A204.1 (cell line): ENCODE measurements around the gene WASHC2A.
A peak's percentile ranks its signal among the peaks of the same experiment; 100 is the strongest.
"Not testable (repeated sequence)": the region's sequence is repeated elsewhere in the genome, so short reads cannot be mapped to it uniquely, and the experiment has no call there.

Experiments used
- FAIRE-seq: peaks from 2 replicates; lab custom pipeline; 2012; peaks lifted over from hg19 to GRCh38; lab: Jason Lieb, UNC

Gene WASHC2A

DNA sequence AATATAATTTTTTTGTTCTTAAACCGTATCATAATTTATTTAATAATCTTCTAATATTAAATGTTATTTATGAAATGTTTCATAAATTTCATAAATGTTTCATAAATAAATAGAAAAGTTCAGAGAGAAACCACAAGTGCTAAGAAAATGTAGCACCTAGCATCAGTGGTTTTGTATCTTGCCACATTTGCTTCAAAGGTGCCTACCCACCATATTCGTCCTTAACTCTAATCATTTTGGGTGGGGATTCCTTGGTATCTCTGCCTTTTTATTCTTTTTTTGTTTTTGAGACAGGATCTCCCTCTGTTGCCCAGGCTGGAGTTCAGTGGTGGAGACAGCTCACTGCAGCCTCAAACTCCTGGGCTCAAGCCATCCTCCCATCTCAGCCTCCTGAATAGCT, 7.4 kb downstream of the WASHC2A start:
- not testable (repeated sequence) for FAIRE-seq

DNA sequence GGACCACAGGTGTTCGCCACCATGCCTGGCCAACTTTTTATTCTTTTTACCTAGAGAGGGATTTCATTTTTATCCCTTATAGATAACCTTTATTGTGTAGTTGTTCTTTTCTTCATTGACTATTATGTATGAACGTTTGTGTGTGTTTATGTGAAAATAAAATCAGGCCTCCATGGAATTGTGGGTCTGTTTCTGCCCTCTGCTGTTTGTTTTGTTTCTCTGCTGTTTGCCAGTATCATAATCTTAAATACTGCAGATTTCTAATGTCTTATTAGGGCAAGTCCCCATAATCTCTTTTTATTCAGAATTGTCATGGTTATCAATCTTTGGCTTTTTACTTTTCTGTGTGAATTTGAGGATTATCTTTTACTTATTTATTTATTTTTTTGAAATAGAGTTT, 7.8 kb downstream of the WASHC2A start:
- peak; percentile 93 for FAIRE-seq

DNA sequence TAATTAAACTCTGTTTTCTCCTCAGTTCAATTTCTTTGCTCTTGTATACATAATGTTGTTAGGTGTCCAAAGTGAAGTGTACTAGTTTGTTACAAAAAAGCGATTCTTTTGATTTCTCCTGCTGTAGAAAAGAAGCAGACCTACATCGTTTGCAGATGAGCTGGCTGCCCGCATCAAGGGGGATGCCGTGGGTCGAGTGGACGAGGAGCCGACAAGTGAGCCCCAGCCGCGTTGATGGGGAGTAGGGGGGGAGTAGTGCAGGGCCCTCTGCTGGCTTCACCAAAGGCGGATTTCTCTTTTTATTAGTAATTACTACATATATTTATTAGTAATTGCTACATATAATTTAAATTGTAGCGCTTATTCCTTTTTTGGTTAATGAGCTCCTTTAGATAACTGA, 23.6 kb downstream of the WASHC2A start:
- not testable (repeated sequence) for FAIRE-seq

DNA sequence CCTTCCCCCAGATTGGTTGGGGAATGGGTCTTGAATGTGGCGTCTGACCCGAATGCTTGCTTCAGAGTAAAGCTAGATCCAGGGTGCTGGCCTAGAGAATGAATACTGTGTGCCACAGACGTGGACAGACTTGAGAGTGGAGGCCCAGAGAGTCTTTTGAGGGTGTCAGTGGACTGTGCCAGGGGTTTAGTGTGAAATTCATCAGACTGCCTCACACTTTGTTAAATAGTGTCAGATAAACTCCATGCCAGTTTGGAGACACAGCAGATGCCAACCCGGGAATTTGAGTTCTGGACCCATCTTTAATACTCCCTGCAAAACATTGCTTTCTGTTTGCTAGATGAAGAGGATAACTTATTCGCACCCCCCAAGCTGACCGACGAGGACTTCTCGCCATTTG, 25.2 kb downstream of the WASHC2A start:
- not testable (repeated sequence) for FAIRE-seq

DNA sequence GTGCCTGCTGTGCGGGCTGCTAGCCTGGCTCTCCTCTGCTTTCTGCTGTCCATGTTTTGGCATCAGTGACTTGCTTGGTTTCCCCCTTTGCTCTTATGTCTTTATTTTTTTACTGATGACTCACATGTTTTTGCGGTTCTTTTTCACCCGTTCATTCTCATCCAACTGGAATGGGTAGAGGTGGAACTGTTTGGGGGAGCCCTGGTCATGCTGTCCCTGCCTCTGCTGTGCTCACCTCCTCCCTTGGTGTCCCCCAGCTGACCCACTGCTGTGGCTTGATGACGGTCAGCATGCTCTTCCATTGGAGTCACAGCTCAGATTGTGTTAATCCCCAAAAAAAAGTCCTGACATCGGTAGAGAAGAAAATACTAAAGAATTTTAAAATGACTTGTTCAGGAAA, 26.9 kb downstream of the WASHC2A start:
- not testable (repeated sequence) for FAIRE-seq

DNA sequence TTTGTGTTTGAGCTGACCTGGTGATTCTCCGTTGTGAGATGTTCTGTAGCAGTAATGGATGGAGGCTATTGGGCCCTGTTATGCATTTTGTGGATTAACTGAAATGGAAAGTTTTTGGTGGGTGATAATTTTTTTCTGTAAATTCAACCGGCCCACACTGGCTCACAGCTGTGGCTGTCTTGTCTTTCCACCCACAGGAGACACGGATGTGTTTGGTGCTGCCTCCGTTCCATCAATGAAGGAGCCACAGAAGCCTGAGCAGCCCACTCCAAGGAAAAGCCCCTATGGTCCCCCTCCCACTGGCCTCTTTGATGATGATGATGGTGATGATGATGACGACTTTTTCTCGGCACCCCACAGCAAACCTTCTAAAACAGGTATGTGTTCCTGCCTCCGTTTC, 27.6 kb downstream of the WASHC2A start:
- FAIRE-seq, result not testable (repeated sequence)

DNA sequence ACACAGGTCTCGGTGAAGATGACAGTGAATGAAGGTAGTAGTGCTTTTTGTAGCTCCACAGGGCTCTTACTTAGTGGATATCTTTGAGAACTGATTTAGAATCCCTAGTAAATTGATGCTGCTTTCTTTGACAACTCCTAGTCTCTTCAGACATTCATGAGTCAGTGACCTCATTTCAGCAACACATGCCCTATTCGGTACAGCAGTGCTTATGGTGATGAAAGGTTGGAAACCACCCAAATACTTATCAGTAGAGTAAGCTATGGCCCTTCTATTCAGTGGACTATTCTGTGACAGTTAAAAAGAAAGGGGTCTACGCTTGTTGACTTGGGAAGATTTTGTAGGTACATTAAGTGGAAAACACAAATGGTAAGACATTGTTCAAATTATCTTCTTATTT, 29.0 kb downstream of the WASHC2A start:
- not testable (repeated sequence) for FAIRE-seq

DNA sequence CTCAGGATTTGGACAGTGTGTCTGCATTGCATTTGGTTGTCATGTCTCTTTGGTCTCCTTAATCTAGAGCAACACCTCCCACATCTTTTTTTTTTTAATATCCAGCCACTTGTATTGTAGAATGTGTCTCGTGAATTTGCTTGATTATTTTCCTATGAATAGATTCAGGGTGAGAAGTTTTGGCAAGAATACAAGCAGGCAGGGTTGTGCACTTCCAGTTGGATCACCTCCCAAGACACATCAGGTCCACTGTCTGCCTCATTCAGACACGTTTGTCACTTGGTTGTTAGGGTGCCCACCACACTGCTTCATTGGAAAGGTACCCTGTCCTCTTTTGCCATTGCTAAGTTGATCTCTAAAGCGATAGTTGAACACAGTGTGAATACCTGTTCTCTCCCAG, 30.9 kb downstream of the WASHC2A start:
- not testable (repeated sequence) for FAIRE-seq

DNA sequence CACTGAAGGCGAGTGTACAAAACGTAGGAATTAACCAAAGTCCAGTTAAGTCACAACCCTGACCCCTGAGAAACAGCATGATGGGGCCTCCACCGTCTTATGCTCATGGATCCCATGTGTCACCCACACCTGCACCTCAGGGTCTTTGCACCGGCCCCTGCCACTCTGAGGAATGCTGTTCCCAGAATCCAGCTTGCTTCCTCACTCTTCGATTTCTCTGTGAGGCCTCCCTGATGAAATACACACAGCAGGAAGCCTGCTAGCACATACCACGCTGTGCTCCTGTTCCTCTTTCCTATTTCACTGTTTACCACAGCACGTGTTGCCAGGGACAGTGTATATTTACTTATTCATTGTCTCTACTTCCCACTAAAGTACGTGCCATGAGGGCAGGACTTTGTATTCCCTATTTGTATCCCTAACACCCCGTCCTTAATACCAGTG, 33.4 kb downstream of the WASHC2A start:
- FAIRE-seq, result not testable (repeated sequence)

DNA sequence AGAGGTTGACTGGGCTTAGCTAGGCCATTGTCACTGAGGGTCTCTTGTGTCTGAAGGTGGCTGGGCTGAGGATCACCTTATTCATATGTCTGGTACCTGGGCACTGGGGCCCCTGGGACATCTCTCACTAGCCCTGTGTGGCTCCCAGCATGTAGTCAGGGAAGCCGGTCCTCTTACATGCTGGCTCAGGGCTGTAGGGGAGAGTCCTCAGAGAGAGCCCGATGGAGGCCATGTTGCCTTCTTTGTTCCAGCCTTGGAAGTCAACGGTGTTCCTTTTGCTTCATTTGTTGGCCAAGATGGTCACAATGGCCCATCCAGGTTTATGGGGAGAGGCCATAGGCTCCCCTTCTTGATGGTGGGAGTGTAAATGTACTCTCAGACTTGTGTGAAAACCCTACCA, 34.0 kb downstream of the WASHC2A start:
- FAIRE-seq, result not testable (repeated sequence)

DNA sequence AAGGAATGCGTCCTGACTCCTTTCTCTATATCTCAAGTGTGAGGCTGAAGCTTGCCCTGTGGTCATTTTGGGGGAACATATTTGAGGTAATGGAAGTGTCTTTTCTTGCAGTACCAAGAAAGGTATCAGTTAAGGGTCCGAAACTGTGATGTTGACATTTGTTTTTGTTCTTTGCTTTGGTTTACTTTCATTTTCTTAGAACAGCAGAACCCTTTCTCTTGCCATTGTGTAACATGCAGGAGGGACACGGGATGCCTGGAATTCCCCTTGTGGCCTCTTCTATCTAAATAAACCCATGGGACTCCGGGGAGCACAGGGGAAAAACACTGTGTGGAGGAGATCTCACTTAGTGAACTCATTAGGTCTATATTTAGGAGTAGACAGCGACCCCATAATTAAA, 34.5 kb downstream of the WASHC2A start:
- not testable (repeated sequence) for FAIRE-seq

DNA sequence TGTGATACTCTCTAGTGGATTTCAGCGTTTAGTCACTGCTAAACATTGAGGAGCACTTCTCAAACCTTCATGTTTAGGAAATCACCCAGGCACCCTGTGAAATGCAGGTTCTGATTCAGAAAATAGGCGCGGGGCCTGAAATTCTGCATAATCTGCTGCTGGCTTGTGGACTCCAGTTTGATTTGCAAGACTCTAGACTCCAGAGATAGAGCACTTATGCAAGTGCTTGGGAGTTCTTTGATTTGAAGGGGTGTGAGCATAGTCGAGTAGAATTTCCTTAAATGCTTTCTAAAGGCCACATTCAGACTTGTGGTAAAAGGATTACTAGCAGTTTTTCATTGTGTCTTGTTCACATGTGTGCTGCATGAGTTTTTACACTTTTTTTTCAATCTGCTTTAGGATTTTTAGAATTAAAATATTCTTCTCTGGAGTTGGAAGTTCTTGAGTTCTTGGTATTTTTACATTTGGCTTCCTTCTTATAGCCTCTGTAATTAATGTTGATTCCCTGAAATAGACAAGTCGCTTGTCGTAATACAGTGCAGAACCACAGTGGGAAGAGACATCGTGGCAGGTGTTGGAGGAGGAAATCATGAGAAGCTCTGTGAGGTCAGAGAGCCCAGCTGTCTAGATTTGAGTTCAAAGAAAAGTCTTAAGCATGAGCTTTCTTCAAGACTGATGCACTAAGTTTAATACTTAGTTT, 41.4 kb downstream of the WASHC2A start:
- not testable (repeated sequence) for FAIRE-seq

DNA sequence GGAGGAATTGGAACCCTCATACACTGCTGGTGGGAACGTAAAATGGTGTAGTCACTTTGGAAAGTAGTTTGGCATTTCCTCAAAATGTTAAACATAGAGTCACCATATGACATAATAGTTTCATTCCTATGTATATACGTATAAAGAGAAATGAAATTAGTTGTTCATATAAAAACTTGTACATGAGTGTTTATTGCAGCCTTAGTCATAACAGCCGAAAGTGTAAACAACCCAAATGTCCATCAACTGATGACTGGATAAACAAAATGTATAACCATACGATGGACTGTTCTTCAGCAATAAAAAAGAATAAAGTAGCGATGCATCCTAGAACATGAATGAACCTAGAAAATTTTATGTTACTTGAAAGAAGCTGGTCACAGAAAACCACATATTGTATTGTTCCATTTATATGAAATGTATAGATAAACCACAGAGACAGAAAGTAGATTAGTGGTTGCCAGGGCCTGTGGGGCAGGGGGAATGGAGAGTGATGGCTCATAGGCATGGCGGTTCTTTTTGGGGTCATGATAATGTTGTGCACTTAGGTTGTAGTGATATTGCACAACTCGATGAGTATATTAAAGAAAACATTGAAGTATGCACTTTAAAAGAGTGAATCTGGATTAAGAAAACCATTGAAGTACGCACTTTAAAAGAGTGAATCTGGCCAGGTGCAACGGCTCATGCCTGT, 44.8 kb downstream of the WASHC2A start:
- FAIRE-seq, result not testable (repeated sequence)

DNA sequence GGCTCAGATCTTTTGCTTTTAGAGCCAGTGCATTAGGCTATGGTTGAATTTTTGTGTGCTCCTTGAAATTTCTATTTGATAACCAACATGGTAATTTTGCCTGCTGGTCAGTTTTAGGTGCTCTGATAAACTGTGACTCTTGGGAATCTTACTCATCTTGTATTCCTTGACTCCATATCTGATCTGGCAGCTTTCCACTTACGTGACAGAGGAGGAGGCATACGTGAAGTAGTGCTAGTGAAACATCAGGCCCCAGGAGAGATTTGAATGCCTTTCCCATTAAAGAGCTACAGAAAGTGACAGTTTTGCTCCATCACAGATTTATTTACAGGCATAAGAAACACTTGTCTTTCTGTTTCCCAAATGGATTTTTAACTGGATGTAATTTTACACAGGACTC, 59.0 kb downstream of the WASHC2A start:
- FAIRE-seq, result not testable (repeated sequence)

DNA sequence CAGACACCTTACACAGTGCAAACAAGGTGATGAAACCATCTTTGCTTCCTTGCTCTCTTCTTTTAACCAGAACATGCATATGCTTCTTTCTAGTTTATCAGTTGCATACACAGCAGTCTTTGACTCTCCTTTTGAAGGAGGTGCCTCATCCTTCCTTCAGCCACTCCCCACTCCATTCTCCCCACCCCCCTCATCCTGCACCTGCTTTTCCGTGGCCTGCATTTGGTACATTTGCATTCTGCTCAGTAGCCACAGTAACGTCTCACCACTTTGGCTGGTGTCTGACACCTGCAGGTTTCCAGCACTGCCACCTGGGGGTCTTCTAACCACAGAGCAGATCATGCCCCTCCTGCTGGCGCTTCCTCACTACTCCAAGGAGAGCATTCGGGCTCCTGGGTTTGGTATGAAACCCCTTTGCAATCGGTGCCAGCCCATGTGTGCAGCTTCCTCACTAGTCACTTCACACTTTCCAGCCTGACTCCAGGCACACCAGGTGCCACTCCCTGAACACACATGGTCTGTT, 60.1 kb downstream of the WASHC2A start:
- FAIRE-seq, result not testable (repeated sequence)

DNA sequence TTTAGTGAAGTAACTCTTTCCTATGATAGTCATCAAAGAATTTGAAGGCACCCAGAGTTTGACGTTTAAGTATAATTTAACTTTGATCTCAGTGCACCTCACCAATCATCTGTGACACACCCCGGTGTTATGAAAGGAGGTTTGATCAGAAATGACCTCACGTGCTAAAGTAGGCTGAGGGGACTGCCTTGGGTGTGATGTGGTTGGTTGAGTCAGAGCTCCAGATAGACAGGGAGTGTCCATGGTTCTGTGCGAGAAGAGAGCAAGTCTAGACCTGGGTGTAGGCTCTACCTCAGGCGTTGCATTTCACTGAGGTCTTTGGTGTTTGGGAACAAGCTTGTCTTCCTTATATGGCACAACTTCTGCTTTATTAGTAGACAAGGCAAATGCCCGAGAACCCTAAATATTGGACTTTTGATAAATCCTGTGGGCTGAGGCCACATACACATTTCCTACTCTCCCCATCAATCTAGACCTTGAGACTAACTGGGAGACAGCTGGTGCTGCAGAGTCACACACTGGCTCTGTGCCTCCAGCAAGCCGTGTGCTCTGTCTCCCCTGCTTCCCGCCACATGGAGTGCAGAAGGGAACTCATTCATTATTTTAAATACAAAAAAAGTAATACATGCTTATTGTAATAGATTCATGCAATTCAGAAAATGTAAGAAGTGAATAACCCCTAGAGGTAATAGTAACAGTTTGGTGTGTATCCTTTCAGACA, 63.7 kb downstream of the WASHC2A start:
- not testable (repeated sequence) for FAIRE-seq

DNA sequence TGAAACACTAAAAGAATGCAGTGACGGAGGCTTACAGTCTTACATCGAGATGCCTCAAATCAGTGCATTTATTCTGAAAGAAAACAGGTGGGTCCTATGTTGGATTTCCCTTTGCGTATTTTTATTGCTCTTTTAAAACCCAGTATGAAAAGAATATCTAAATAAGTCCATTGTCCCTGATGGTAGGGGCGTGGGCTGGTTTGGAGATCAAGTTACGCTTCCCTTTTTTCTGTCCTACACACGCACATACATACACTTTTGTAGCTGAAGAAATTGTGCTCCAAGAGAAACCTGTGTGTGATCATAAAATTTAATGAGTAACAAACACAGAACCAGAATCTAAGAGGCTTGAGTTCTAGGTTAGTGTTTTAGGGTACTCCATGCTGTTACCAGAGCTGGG, 64.6 kb downstream of the WASHC2A start:
- not testable (repeated sequence) for FAIRE-seq

DNA sequence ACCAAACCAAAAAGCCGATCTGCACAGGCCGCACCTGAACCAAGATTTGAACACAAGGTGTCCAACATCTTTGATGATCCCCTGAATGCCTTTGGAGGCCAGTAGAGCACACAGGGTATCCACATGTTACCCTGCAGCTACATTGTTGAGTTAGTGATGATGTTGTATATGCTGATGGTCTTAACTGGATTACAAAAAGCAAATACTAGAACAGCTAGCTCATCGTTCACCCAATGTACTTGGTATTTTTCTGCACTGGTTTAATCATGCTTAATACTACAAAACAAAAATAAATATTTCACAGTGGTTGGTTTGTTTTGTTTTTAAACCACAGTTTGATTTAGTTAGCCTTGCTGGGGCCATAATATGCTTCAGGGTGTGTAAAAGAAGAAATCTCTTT, 65.1 kb downstream of the WASHC2A start:
- not testable (repeated sequence) for FAIRE-seq

DNA sequence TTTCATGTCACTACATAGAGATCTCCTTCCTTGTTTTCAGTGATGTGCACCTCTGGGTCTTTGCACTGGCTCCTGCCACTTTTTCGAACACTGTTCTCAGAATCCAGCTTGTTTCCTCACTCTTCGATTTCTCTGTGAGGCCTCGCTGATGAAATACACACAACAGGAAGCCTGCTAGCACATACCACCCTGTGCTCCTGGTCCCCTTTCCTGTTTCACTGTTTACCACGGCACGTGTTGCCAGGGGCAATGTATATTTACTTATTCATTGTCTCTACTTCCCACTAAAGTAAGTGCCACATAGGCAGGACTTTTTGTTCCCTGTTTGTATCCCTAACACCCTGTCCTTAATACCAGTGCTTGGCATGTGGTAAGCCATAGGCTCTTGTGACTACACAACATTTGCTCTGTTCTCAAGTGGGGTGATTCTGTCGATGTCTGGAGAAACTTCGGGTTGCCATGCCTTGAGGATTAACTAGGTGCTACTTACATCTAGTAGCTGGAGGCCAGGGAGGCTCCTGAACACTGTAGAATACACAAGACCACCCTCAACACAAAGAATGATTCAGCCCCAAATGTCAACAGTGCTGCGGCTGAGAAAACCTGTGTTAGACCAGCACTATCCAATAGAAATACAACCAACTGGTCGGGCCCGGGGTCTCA, 75.9 kb downstream of the WASHC2A start:
- FAIRE-seq, result not testable (repeated sequence)

DNA sequence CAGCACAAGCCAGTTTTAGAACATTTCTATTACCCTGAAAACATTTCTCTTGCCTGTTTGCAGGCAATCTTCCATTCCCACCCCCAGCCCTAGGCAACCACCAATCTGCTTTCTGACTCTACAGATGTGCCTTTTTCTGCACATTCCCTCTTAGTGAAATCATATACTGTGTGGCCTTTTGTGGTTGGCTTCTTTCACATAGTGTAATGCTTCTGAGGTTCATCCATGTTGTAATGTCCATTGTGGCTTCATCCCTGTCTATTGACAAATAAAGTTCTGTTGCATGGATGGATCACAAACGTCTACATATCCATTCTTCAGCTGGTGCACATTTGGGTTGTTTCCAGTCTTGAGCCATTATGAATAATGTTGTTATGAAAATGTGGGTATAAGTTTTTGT, 77.8 kb downstream of the WASHC2A start:
- FAIRE-seq, result not testable (repeated sequence)

DNA sequence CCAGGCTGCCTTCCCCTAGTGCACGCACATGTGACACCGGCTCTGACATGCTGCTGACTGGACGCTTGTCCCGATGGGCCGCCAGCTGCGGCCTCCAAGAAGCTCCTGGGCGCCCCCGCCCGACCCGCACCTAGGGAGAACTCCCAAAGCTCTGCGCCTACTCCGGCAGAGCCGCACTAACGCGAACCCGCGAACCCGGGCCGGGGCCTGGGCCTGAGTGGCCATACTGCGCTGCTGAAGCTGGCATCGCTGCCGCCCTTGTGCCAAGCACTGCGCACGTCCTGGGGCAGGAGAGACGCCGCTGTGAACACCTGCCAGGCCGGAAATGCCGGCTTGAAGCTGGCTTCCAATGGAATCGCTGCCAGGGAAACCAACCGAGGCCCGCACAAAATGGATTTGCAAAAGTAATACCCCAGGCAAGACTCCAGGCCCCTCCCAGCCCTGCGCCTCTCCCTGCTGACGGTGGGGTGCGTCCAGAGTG, 85.1 kb downstream of the WASHC2A start:
- FAIRE-seq, result no peak

DNA sequence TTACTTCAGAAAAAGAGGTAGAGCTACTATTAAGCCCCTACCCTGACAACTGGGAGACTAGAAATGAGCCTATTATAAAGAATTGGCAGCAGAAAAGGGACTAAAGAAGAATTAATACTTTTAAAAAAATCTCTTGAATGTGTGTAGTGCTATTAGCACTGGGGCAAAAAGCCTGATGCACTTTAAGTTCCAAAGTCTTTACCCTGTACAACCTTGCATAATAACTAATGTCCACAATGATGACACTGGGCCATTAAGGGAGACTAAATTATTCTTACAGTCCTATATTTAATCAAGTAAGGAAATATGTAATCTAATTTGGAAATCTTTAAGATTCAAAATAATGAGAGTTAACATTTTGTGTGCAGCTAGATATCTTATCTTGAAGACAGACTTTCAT, 90.1 kb downstream of the WASHC2A start:
- not testable (repeated sequence) for FAIRE-seq
